SK-N-SH (cell line): ENCODE results near the gene SELENOS.

Source experiments
- CTCF ChIP-seq: fragments of 200-600 bp; sonication (generic); IDR thresholded peaks from 2 replicates; pipeline ENCODE4 v1.6.1; 2017; ENCODE audit warnings: antibody characterized with exemption, mild to moderate bottlenecking, moderate library complexity
- FOSL2 ChIP-seq: IDR thresholded peaks from 2 replicates; pipeline ENCODE4 v1.4.0; 2012; ENCODE audit warnings: low read depth, mild to moderate bottlenecking, moderate library complexity, borderline replicate concordance
- GATA2 ChIP-seq: sonication (generic); formaldehyde crosslinking; IDR thresholded peaks from 2 replicates; pipeline ENCODE4 v1.5.0; 2020; ENCODE audit warnings: mild to moderate bottlenecking, missing genetic modification reagents
- USF1 ChIP-seq: IDR thresholded peaks from 2 replicates; pipeline ENCODE4 v1.4.0; 2012; ENCODE audit warnings: low read depth, borderline replicate concordance

GRCh38 chr15:101269479-101270223 is 7.6 kb downstream of the SELENOS start:
- peak; percentile 40 for TF ChIP-seq CTCF
- TF ChIP-seq USF1: no peak
- no peak for TF ChIP-seq FOSL2
- TF ChIP-seq GATA2 (CRISPR knock-in tag): no peak
